GM21737 (cell line): ENCODE results near the gene PATL1.

Experiments
- ATAC-seq: cut with Tn5 transposase; IDR thresholded peaks from one replicate; pipeline ENCODE4 v1.9.1; 2021; ENCODE audit warnings: mild to moderate bottlenecking, moderate library complexity; ENCODE audit not compliant: unreplicated experiment

Gene PATL1

GRCh38 chr11:59615637-59616395 lies 53.0 kb downstream of the PATL1 start, which contains the start of gene OSBP:
TSS of gene OSBP (minus strand) at chr11:59615774. CDS start at chr11:59615664, 110 bp downstream.
- peak; percentile 85 for ATAC-seq

GRCh38 chr11:59615120-59615636 lies 53.7 kb downstream of the PATL1 start:
- peak; percentile 8 for ATAC-seq

- ATAC-seq = no peak
Observed at GRCh38 chr11:59614277-59615119, 54.3 kb downstream of the PATL1 start.

GRCh38 chr11:59611570-59612565 lies 57.0 kb downstream of the PATL1 start:
- ATAC-seq = no peak

- ATAC-seq = no peak
Observed at GRCh38 chr11:59610289-59610688, 58.5 kb downstream of the PATL1 start.

- ATAC-seq = no peak
Observed at GRCh38 chr11:59607703-59608454, 61.0 kb downstream of the PATL1 start.

GRCh38 chr11:59602432-59602831 lies 66.4 kb downstream of the PATL1 start:
- ATAC-seq = no peak

- ATAC-seq = no peak
Observed at GRCh38 chr11:59601788-59602187, 67.0 kb downstream of the PATL1 start.

- no peak for ATAC-seq
Observed at GRCh38 chr11:59600636-59601035, 68.2 kb downstream of the PATL1 start.

- ATAC-seq = no peak
Observed at GRCh38 chr11:59600234-59600633, 68.6 kb downstream of the PATL1 start.

GRCh38 chr11:59598961-59599360 lies 69.9 kb downstream of the PATL1 start:
- ATAC-seq = no peak
